OCI-LY7 (cell line): Measurements from ENCODE around the gene USP32. TPM values are rescaled to one million over a fixed set of nuclear protein-coding genes. Genes with fewer than 3 reads are reported as not detected.
"Not testable (repeated sequence)": the region's sequence is repeated elsewhere in the genome, so short reads cannot be mapped to it uniquely, and the experiment has no call there.

Experiments
- BruUV-seq: library from RNA; stranded (reverse); fragments of 400-500 nt; replicated peaks from 2 replicates; lab custom pipeline; 2021; lab: Mats Ljungman, UMichigan
- CTCF ChIA-PET: fragments of 300-600 bp; sonication (Branson Sonifier 250); formaldehyde crosslinking; loops from one replicate; lab custom pipeline; 2022; ENCODE audit warnings: antibody characterized with exemption; ENCODE audit not compliant: unreplicated experiment; lab: Charles Lee
- POLR2A ChIA-PET: fragments of 300-600 bp; sonication (Branson Sonifier 250); formaldehyde crosslinking; loops from one replicate; lab custom pipeline; 2022; ENCODE audit warnings: antibody characterized with exemption; lab: Charles Lee
- DNase-seq: peaks from one replicate; pipeline ENCODE4 v3.0.0-alpha.2; 2015; ENCODE audit warnings: low spot score
- H2AFZ ChIP-seq: fragments of 200-600 bp; sonication (generic), shearing (Covaris generic); 2 replicates; pipeline ENCODE4 v1.6.1; 2014; ENCODE audit warnings: mild to moderate bottlenecking, antibody characterized with exemption, low read length, moderate library complexity
- H3K27ac ChIP-seq: fragments of 200-600 bp; sonication (generic); 2 replicates; pipeline ENCODE4 v1.5.1; 2014; ENCODE audit warnings: mixed run types, low read depth, mild to moderate bottlenecking, moderate library complexity, low read length, inconsistent platforms; ENCODE audit not compliant: poor library complexity, severe bottlenecking
- H3K36me3 ChIP-seq: fragments of 200-600 bp; sonication (generic); 2 replicates; pipeline ENCODE4 v1.6.1; 2014; ENCODE audit warnings: mild to moderate bottlenecking, antibody characterized with exemption, low read length, moderate library complexity, mixed read lengths; ENCODE audit not compliant: insufficient read depth
- H3K4me1 ChIP-seq: fragments of 200-600 bp; sonication (generic); 2 replicates; pipeline ENCODE4 v1.5.1; 2014; ENCODE audit warnings: mild to moderate bottlenecking, low read length; ENCODE audit not compliant: insufficient read depth, poor library complexity, severe bottlenecking
- H3K4me2 ChIP-seq: fragments of 200-600 bp; sonication (generic); 2 replicates; pipeline ENCODE4 v1.6.1; 2014; ENCODE audit warnings: mild to moderate bottlenecking, low read length
- H3K4me3 ChIP-seq: fragments of 200-600 bp; sonication (generic); 2 replicates; pipeline ENCODE4 v1.5.1; 2014; ENCODE audit warnings: mild to moderate bottlenecking, low read depth, low read length; ENCODE audit not compliant: poor library complexity, severe bottlenecking
- H3K79me2 ChIP-seq: fragments of 200-600 bp; sonication (generic); 2 replicates; pipeline ENCODE4 v1.6.1; 2016; ENCODE audit warnings: low read depth, mild to moderate bottlenecking, low read length, moderate library complexity, mixed read lengths; ENCODE audit not compliant: insufficient read depth
- H3K9me2 ChIP-seq: fragments of 200-600 bp; sonication (generic); 2 replicates; pipeline ENCODE4 v1.6.1; 2016; ENCODE audit warnings: mild to moderate bottlenecking, low read length, mixed read lengths; ENCODE audit not compliant: insufficient read depth
- H3K9me3 ChIP-seq: fragments of 200-600 bp; sonication (generic); 2 replicates; pipeline ENCODE4 v1.6.1; 2014; ENCODE audit warnings: mild to moderate bottlenecking, mixed run types, low read length, mixed read lengths
- H4K20me1 ChIP-seq: fragments of 200-600 bp; sonication (generic); 2 replicates; pipeline ENCODE4 v1.6.1; 2014; ENCODE audit warnings: mild to moderate bottlenecking, antibody characterized with exemption, low read length, moderate library complexity, mixed read lengths; ENCODE audit not compliant: insufficient read depth
- CTCF ChIP-seq: fragments of 200-600 bp; sonication (generic); conservative IDR thresholded peaks from 2 replicates; pipeline ENCODE4 v1.5.1; 2014; ENCODE audit warnings: mild to moderate bottlenecking, antibody characterized with exemption, low read length, moderate library complexity, mixed read lengths
- EZH2phosphoT487 ChIP-seq: fragments of 200-600 bp; sonication (generic); IDR thresholded peaks from 2 replicates; pipeline ENCODE4 v1.6.1; 2018; ENCODE audit warnings: low read depth, borderline replicate concordance, mild to moderate bottlenecking, mixed run types, antibody characterized with exemption, low read length, moderate library complexity, mixed read lengths
- intact Hi-C: fragments of 100-400 bp; cut with micrococcal nuclease; formaldehyde crosslinking; loops from one replicate; pipeline ENCODE4 v1.10.0; 2022; ENCODE audit not compliant: unreplicated experiment
- total RNA-seq, 2 experiments: library from RNA; depleted of rRNA in 1 of 2; stranded (reverse); fragments of >200 nt in 1 of 2; shearing (Covaris generic) in 1 of 2; gene quantifications; 2 replicates each; pipeline ENCODE4 v1.2.3, GENCODE V29; 2014 to 2022

The USP32 gene
- total RNA-seq, 2 experiments from 2014 or later: 16.9 to 28.0 TPM

- H3K4me3 ChIP-seq, H3K27ac ChIP-seq, BruUV-seq, H2AFZ ChIP-seq, H3K4me1 ChIP-seq, H3K4me2 ChIP-seq, intact Hi-C loops, H3K9me3 ChIP-seq, H3K9me2 ChIP-seq, H3K79me2 ChIP-seq, CTCF ChIA-PET, H4K20me1 ChIP-seq, DNase-seq, POLR2A ChIA-PET: not testable (repeated sequence)
- peaks cover 32% of the 10 kb centered on the region for H3K36me3 ChIP-seq
Measured at GRCh38 chr17:60190032-60190431, 201.9 kb downstream of the USP32 start.

- DNase-seq: no peak
- H3K4me3 ChIP-seq: no peak overlapping the region
- H3K79me2 ChIP-seq: no peaks in the 10 kb centered on the region
- TF ChIP-seq EZH2phosphoT487: no peak
- no peak for TF ChIP-seq CTCF
- H3K4me1 ChIP-seq: peaks cover 3% of the 10 kb centered on the region
- no peaks in the 10 kb centered on the region for H3K9me3 ChIP-seq
- no peak overlapping the region for H3K27ac ChIP-seq
- no peaks in the 10 kb centered on the region for H4K20me1 ChIP-seq
- no peak overlapping the region for H3K4me2 ChIP-seq
- H3K9me2 ChIP-seq: no peaks in the 10 kb centered on the region
- ChIA-PET CTCF (no interaction called here), POLR2A (no interaction called here)
- H3K36me3 ChIP-seq: peaks cover 35% of the 10 kb centered on the region
- no TSS peak for BruUV-seq
- no peak overlapping the region for H2AFZ ChIP-seq
- intact Hi-C loops: no loop called here
Measured at GRCh38 chr17:60188759-60189158, 203.2 kb downstream of the USP32 start.

GRCh38 chr17:60186846-60187745 is 204.8 kb downstream of the USP32 start:
- not testable (repeated sequence) for H2AFZ ChIP-seq, BruUV-seq
- POLR2A ChIA-PET: interaction anchor here (1.1 kb wide), 1 partner anchor 44 kb away, joined by 3 read pairs; no protein-coding TSS in a partner anchor

GRCh38 chr17:60186372-60186771 is 205.6 kb downstream of the USP32 start:
- H3K4me2 ChIP-seq, H3K4me3 ChIP-seq, H2AFZ ChIP-seq, BruUV-seq, CTCF ChIA-PET, H3K9me2 ChIP-seq, H3K79me2 ChIP-seq, H3K9me3 ChIP-seq, H3K27ac ChIP-seq, H4K20me1 ChIP-seq, H3K4me1 ChIP-seq, DNase-seq, intact Hi-C loops: not testable (repeated sequence)
- peaks cover 34% of the 10 kb centered on the region for H3K36me3 ChIP-seq
- POLR2A ChIA-PET: interaction anchor here (1.1 kb wide), 1 partner anchor 43 kb away, joined by 3 read pairs; no protein-coding TSS in a partner anchor

More at GRCh38 chr17:60186846-60187745, 204.8 kb downstream of the USP32 start:
- H3K27ac ChIP-seq, CTCF ChIA-PET, H3K9me3 ChIP-seq, H3K4me3 ChIP-seq, H3K9me2 ChIP-seq, DNase-seq, H3K4me1 ChIP-seq, H4K20me1 ChIP-seq, intact Hi-C loops, H3K79me2 ChIP-seq, H3K4me2 ChIP-seq: not testable (repeated sequence)
- peaks cover 35% of the 10 kb centered on the region for H3K36me3 ChIP-seq

- DNase-seq, CTCF ChIA-PET, H4K20me1 ChIP-seq, BruUV-seq, H3K27ac ChIP-seq, H2AFZ ChIP-seq, H3K9me3 ChIP-seq, H3K4me2 ChIP-seq, intact Hi-C loops, H3K79me2 ChIP-seq, H3K9me2 ChIP-seq, H3K4me1 ChIP-seq, H3K4me3 ChIP-seq: not testable (repeated sequence)
- POLR2A ChIA-PET: interaction anchor here (0.9 kb wide), 1 partner anchor 9 kb away, joined by 3 read pairs; no protein-coding TSS in a partner anchor
- peaks cover 24% of the 10 kb centered on the region for H3K36me3 ChIP-seq
Measured at GRCh38 chr17:60180380-60180779, 211.6 kb downstream of the USP32 start.
